ENCODE measurements around the gene CCNI.

Gene CCNI

GRCh38 chr4:77010841-77011354, 64.9 kb downstream of the CCNI start:
- Mint-ChIP-seq H3K27me3 (no peaks in the 10 kb centered on the region), H3K9me3 (ENCODE audit: low read depth) (no peaks in the 10 kb centered on the region), H3K36me3 (peaks cover 19% of the 10 kb centered on the region), H3K27ac (no peak overlapping the region), H3K4me1 (ENCODE audit: low read depth) (peaks cover 90% of the 10 kb centered on the region), H3K4me3 (no peak overlapping the region)

GRCh38 chr4:77009511-77010115, 66.2 kb downstream of the CCNI start:
- H3K36me3 Mint-ChIP-seq, result peaks cover 18% of the 10 kb centered on the region
- no peak overlapping the region for H3K27ac Mint-ChIP-seq
- no peaks in the 10 kb centered on the region for H3K9me3 Mint-ChIP-seq (ENCODE audit: low read depth)
- H3K4me1 Mint-ChIP-seq (ENCODE audit: low read depth), result peaks cover 84% of the 10 kb centered on the region
- no peaks in the 10 kb centered on the region for H3K27me3 Mint-ChIP-seq
- no peak overlapping the region for H3K4me3 Mint-ChIP-seq

GRCh38 chr4:77007358-77008230, 68.2 kb downstream of the CCNI start:
- H3K4me1 Mint-ChIP-seq (ENCODE audit: low read depth), result peaks cover 82% of the 10 kb centered on the region
- peaks cover 23% of the 10 kb centered on the region for H3K36me3 Mint-ChIP-seq
- no peaks in the 10 kb centered on the region for H3K27me3 Mint-ChIP-seq
- peak overlapping the region; percentile 60 for H3K4me3 Mint-ChIP-seq
- H3K9me3 Mint-ChIP-seq (ENCODE audit: low read depth), result no peaks in the 10 kb centered on the region
- H3K27ac Mint-ChIP-seq, result peak overlapping the region; percentile 84

GRCh38 chr4:77006753-77007353, 68.9 kb downstream of the CCNI start:
- peak overlapping the region; percentile 60 for H3K4me3 Mint-ChIP-seq
- H3K4me1 Mint-ChIP-seq (ENCODE audit: low read depth), result peaks cover 82% of the 10 kb centered on the region
- no peaks in the 10 kb centered on the region for H3K9me3 Mint-ChIP-seq (ENCODE audit: low read depth)
- H3K27ac Mint-ChIP-seq, result no peak overlapping the region
- H3K27me3 Mint-ChIP-seq, result no peaks in the 10 kb centered on the region
- peaks cover 23% of the 10 kb centered on the region for H3K36me3 Mint-ChIP-seq

GRCh38 chr4:77003400-77003799, 72.4 kb downstream of the CCNI start:
- peaks cover 52% of the 10 kb centered on the region for H3K4me1 Mint-ChIP-seq (ENCODE audit: low read depth)
- no peaks in the 10 kb centered on the region for H3K27me3 Mint-ChIP-seq
- H3K9me3 Mint-ChIP-seq (ENCODE audit: low read depth), result no peaks in the 10 kb centered on the region
- H3K36me3 Mint-ChIP-seq, result peaks cover 21% of the 10 kb centered on the region
- no peak overlapping the region for H3K4me3 Mint-ChIP-seq
- no peak overlapping the region for H3K27ac Mint-ChIP-seq

GRCh38 chr4:77002321-77003107, 73.3 kb downstream of the CCNI start:
- Mint-ChIP-seq H3K4me1 (ENCODE audit: low read depth) (peaks cover 45% of the 10 kb centered on the region), H3K27ac (no peak overlapping the region), H3K9me3 (ENCODE audit: low read depth) (no peaks in the 10 kb centered on the region), H3K36me3 (peaks cover 25% of the 10 kb centered on the region), H3K27me3 (no peaks in the 10 kb centered on the region), H3K4me3 (no peak overlapping the region)

- Mint-ChIP-seq H3K27me3 (no peaks in the 10 kb centered on the region), H3K36me3 (peaks cover 30% of the 10 kb centered on the region), H3K9me3 (ENCODE audit: low read depth) (no peaks in the 10 kb centered on the region), H3K4me1 (ENCODE audit: low read depth) (peaks cover 43% of the 10 kb centered on the region), H3K27ac (peak overlapping the region; percentile 6), H3K4me3 (no peak overlapping the region)
Measured at GRCh38 chr4:77001907-77002306, 73.9 kb downstream of the CCNI start.

- H3K27me3 Mint-ChIP-seq, result no peaks in the 10 kb centered on the region
- H3K4me3 Mint-ChIP-seq, result no peak overlapping the region
- H3K27ac Mint-ChIP-seq, result no peak overlapping the region
- peaks cover 28% of the 10 kb centered on the region for H3K36me3 Mint-ChIP-seq
- peaks cover 47% of the 10 kb centered on the region for H3K4me1 Mint-ChIP-seq (ENCODE audit: low read depth)
- no peaks in the 10 kb centered on the region for H3K9me3 Mint-ChIP-seq (ENCODE audit: low read depth)
Measured at GRCh38 chr4:76998251-76998901, 77.4 kb downstream of the CCNI start.

GRCh38 chr4:76997532-76997931, 78.3 kb downstream of the CCNI start:
- peaks cover 25% of the 10 kb centered on the region for H3K36me3 Mint-ChIP-seq
- H3K27me3 Mint-ChIP-seq, result no peaks in the 10 kb centered on the region
- no peak overlapping the region for H3K27ac Mint-ChIP-seq
- no peaks in the 10 kb centered on the region for H3K9me3 Mint-ChIP-seq (ENCODE audit: low read depth)
- peaks cover 47% of the 10 kb centered on the region for H3K4me1 Mint-ChIP-seq (ENCODE audit: low read depth)
- no peak overlapping the region for H3K4me3 Mint-ChIP-seq
